GM23248 (cell line): Measurements from ENCODE around the gene RABIF.

Source experiments
- EZH2 ChIP-seq: fragments of 200-600 bp; sonication (generic); IDR thresholded peaks from 2 replicates; pipeline ENCODE4 v1.6.1; 2018; ENCODE audit warnings: antibody characterized with exemption, mild to moderate bottlenecking; ENCODE audit not compliant: insufficient read depth, poor library complexity, severe bottlenecking
- EZH2phosphoT487 ChIP-seq: fragments of 200-600 bp; sonication (generic); IDR thresholded peaks from 2 replicates; pipeline ENCODE4 v1.6.1; 2018; ENCODE audit warnings: antibody characterized with exemption, moderate library complexity, mild to moderate bottlenecking, low read depth; ENCODE audit not compliant: insufficient read depth

- TF ChIP-seq EZH2, result no peak
- no peak for TF ChIP-seq EZH2phosphoT487
Observed at GRCh38 chr1:202837746-202838262, 51.1 kb downstream of the RABIF start.
